B cell (primary cell): ENCODE results near the gene ING5. TPM values are rescaled to one million over a fixed set of nuclear protein-coding genes. Genes with fewer than 3 reads are reported as not detected.

Experiments
- ATAC-seq: fragments of 200-7000 bp; cut with Tn5 transposase; one replicate; pipeline ENCODE4 v1.10.0; 2021; ENCODE audit warnings: low read depth, mild to moderate bottlenecking, moderate number of reproducible peaks, moderate library complexity
- CTCF ChIA-PET: fragments of 350-600 bp; sonication (Branson Sonifier 250); formaldehyde crosslinking; loops from one replicate; lab custom pipeline; 2021; ENCODE audit warnings: antibody characterized with exemption, inconsistent platforms; lab: Charles Lee
- POLR2A ChIA-PET: fragments of 350-600 bp; sonication (Branson Sonifier 250); formaldehyde crosslinking; loops from one replicate; lab custom pipeline; 2021; ENCODE audit warnings: antibody characterized with exemption; lab: Charles Lee
- DNase-seq: peaks from one replicate; pipeline ENCODE4 v3.0.0; 2013
- H2AFZ ChIP-seq: 2 replicates; pipeline ENCODE4 v1.6.1; 2012; ENCODE audit warnings: mild to moderate bottlenecking, low read depth, low read length; ENCODE audit not compliant: insufficient read depth, poor library complexity, severe bottlenecking
- H3K27ac ChIP-seq, 2 donors: 1 replicate in 1 of 2; 2 replicates in 1 of 2; pipeline ENCODE4 v1.5.1; 2012 to 2013; ENCODE audit warnings: low read length in 2 of 2, mild to moderate bottlenecking in 2 of 2, moderate library complexity in 1 of 2
- H3K27me3 ChIP-seq, 4 experiments: fragments of 200-600 bp in 1 of 4; sonication (generic) in 1 of 4; replicated peaks in 1 of 4; 1 replicate in 2 of 4; 2 replicates in 2 of 4; pipeline versions ENCODE4 v1.6.1 to v1.7.0; 2013 to 2016; ENCODE audit warnings: low read length in 3 of 4, mild to moderate bottlenecking in 2 of 4, mixed read lengths in 1 of 4, moderate library complexity in 1 of 4; ENCODE audit not compliant: insufficient read depth in 4 of 4, control insufficient read depth in 3 of 4; ENCODE audit errors: control extremely low read depth in 1 of 4
- H3K36me3 ChIP-seq, 2 experiments: replicated peaks in 1 of 2; 1 replicate in 1 of 2; 2 replicates in 1 of 2; pipeline versions ENCODE4 v1.6.1 to v1.7.1; 2013; ENCODE audit warnings: low read length in 1 of 2; ENCODE audit not compliant: insufficient read depth in 2 of 2, control insufficient read depth in 1 of 2; ENCODE audit errors: control extremely low read depth in 1 of 2, extremely low read depth in 1 of 2
- H3K4me1 ChIP-seq, 2 donors: fragments of 200-600 bp in 1 of 2; sonication (generic) in 1 of 2; 1 replicate in 1 of 2; 2 replicates in 1 of 2; pipeline versions ENCODE4 v1.5.1 to v1.6.1; 2013 to 2017; ENCODE audit warnings: low read length in 2 of 2; ENCODE audit not compliant: control insufficient read depth in 2 of 2, insufficient read depth in 2 of 2
- H3K4me2 ChIP-seq: replicated peaks from 2 replicates; pipeline ENCODE3; 2012; ENCODE audit warnings: mild to moderate bottlenecking, low read depth, low read length; ENCODE audit not compliant: poor library complexity, severe bottlenecking
- H3K4me3 ChIP-seq, 5 experiments: fragments of 200-600 bp in 1 of 5; sonication (generic) in 1 of 5; 1 replicate in 3 of 5; 2 replicates in 2 of 5; pipeline versions ENCODE4 v1.5.1 to v1.7.0; 2011 to 2016; ENCODE audit warnings: low read length in 4 of 5, mild to moderate bottlenecking in 4 of 5, low read depth in 2 of 5, control low read depth in 1 of 5, moderate library complexity in 1 of 5; ENCODE audit not compliant: insufficient read depth in 1 of 5; ENCODE audit errors: control extremely low read depth in 1 of 5, extremely low read depth in 1 of 5
- H3K79me2 ChIP-seq: fragments of 200-600 bp; sonication (generic); one replicate; pipeline ENCODE4 v1.6.0; 2016; ENCODE audit warnings: low read length; ENCODE audit not compliant: control insufficient read depth, insufficient read depth
- H3K9ac ChIP-seq: fragments of 200-600 bp; sonication (generic); 2 replicates; pipeline ENCODE4 v1.6.1; 2017; ENCODE audit warnings: mild to moderate bottlenecking, low read length, moderate library complexity
- H3K9me3 ChIP-seq, 3 donors: one replicate each; pipeline versions ENCODE4 v1.6.1 to v1.7.1; 2013; ENCODE audit warnings: low read length in 2 of 3; ENCODE audit not compliant: control insufficient read depth in 2 of 3, insufficient read depth in 1 of 3; ENCODE audit errors: control extremely low read depth in 1 of 3
- H4K20me1 ChIP-seq: 2 replicates; pipeline ENCODE4 v1.6.0; 2012; ENCODE audit warnings: mild to moderate bottlenecking, low read length; ENCODE audit not compliant: insufficient read depth, control insufficient read depth, poor library complexity, severe bottlenecking
- H3K27ac Mint-ChIP-seq: one replicate; pipeline ENCODE4 v1.8.0; 2021; ENCODE audit warnings: mixed read lengths
- H3K27me3 Mint-ChIP-seq: one replicate; pipeline ENCODE4 v1.8.0; 2021; ENCODE audit warnings: mixed read lengths
- H3K4me1 Mint-ChIP-seq: one replicate; pipeline ENCODE4 v1.8.0; 2021; ENCODE audit warnings: mixed read lengths
- H3K4me3 Mint-ChIP-seq: one replicate; pipeline ENCODE4 v1.8.0; 2021; ENCODE audit warnings: mixed read lengths
- H3K9me3 Mint-ChIP-seq: one replicate; pipeline ENCODE4 v1.8.0; 2022; ENCODE audit warnings: mixed read lengths; ENCODE audit not compliant: insufficient read depth
- CTCF ChIP-seq: fragments of 200-600 bp; IDR thresholded peaks from one replicate; pipeline ENCODE4 v1.8.0; 2022; ENCODE audit warnings: antibody characterized with exemption, mild to moderate bottlenecking
- EZH2 ChIP-seq: IDR thresholded peaks from 2 replicates; pipeline ENCODE4 v1.6.1; 2012; ENCODE audit warnings: borderline replicate concordance, low read depth, mild to moderate bottlenecking, moderate library complexity, low read length; ENCODE audit not compliant: insufficient read depth, poor library complexity, severe bottlenecking
- WGBS: methylation state at CpG from one replicate; pipeline ENCODE4 v1.1.5; 2013; ENCODE audit warnings: missing lambda C conversion rate; ENCODE audit not compliant: insufficient coverage; 5-methylcytosine and 5-hydroxymethylcytosine counted together
- intact Hi-C: fragments of 100-400 bp; cut with micrococcal nuclease; formaldehyde crosslinking; loops from one replicate; pipeline ENCODE4 v1.10.0; 2022
- polyA plus RNA-seq: library from polyadenylated mRNA; depleted of rRNA; stranded (reverse); fragments of >200 nt; gene quantifications from 2 replicates; pipeline ENCODE4 v1.2.3, GENCODE V29; 2012
- total RNA-seq, 2 donors: library from RNA; stranded (reverse); fragments of 120-200 nt in 1 of 2; gene quantifications; 1 replicate in 1 of 2; 2 replicates in 1 of 2; pipeline versions ENCODE4 v1.2.3 to v1.2.4, GENCODE V29; 2013 to 2022

ING5 gene
- total and polyA plus RNA-seq, 2 donors (not counting 1 experiment from before 2014, with no cell fraction given): 70.7 to 82.9 TPM

DNA sequence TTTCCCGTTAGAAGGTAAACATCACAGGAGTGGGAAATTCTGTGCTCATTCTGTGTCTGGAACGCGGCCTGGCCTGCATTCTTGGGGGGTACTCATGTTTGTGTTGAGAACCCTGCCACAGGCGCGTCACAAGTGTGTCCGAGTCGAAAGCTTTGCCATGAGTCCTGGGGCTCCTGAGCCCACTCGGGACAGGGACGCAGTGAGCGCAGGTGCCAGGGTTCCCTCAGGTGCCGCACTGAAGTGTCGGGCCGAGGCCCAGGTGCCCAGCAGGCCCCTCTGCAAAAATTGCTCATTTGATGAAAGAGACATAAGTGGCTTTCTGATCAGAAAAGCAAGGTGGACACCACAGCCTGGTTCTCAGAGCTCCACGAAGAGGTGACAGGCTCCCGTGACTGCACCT, 37.3 kb downstream of the ING5 start:
- Histone ChIP-seq H4K20me1 (no peaks in the 10 kb centered on the region), H3K9ac (no peak overlapping the region), H3K4me1 (peaks cover 0 to 10% of the 10 kb centered on the region in 2 donors), H3K79me2 (peaks cover 12% of the 10 kb centered on the region), H3K4me2 (no peak overlapping the region), H2AFZ (no peak overlapping the region), H3K4me3 (no peak overlapping the region), H3K27ac (no peak overlapping the region), H3K27me3 (no peaks in the 10 kb centered on the region), H3K36me3 (peaks cover 0 to 4% of the 10 kb centered on the region in 2 experiments), H3K9me3 (peaks cover 0 to 17% (median 0%) of the 10 kb centered on the region in 3 donors)
- CTCF ChIA-PET: no interaction called here
- intact Hi-C loops: no loop called here
- no peaks in the 10 kb centered on the region for H3K27me3 Mint-ChIP-seq
- ATAC-seq (no peak), DNase-seq (no peak)
- POLR2A ChIA-PET: no interaction called here
- TF ChIP-seq CTCF: no peak
- no peak for TF ChIP-seq EZH2
- no peak overlapping the region for H3K27ac Mint-ChIP-seq
- H3K4me1 Mint-ChIP-seq: peaks cover 13% of the 10 kb centered on the region
- no peak overlapping the region for H3K4me3 Mint-ChIP-seq
- WGBS: 90% methylated on average over 15 of the region's 15 CpGs
- no peaks in the 10 kb centered on the region for H3K9me3 Mint-ChIP-seq

GRCh38 chr2:241739651-241740050, 37.8 kb downstream of the ING5 start:
- H3K27ac Mint-ChIP-seq: no peak overlapping the region
- intact Hi-C loops: no loop called here
- H3K4me3 Mint-ChIP-seq: no peak overlapping the region
- peaks cover 0 to 17% (median 0%) of the 10 kb centered on the region in 3 donors for H3K9me3 ChIP-seq
- TF ChIP-seq CTCF: no peak
- TF ChIP-seq EZH2: no peak
- H3K4me1 Mint-ChIP-seq: peaks cover 13% of the 10 kb centered on the region
- ATAC-seq (no peak), DNase-seq (no peak)
- CTCF ChIA-PET: no interaction called here
- no peaks in the 10 kb centered on the region for H3K9me3 Mint-ChIP-seq
- H3K27ac ChIP-seq: no peak overlapping the region
- no peaks in the 10 kb centered on the region for H4K20me1 ChIP-seq
- H3K79me2 ChIP-seq: peaks cover 12% of the 10 kb centered on the region
- no peak overlapping the region for H3K9ac ChIP-seq
- 71% methylated on average over 10 of the region's 12 CpGs for WGBS
- no peak overlapping the region for H2AFZ ChIP-seq
- H3K4me3 ChIP-seq: no peak overlapping the region
- POLR2A ChIA-PET: no interaction called here
- peaks cover 0 to 7% of the 10 kb centered on the region in 2 experiments for H3K36me3 ChIP-seq
- no peaks in the 10 kb centered on the region for H3K27me3 ChIP-seq
- H3K4me1 ChIP-seq: peaks cover 0 to 9% of the 10 kb centered on the region in 2 donors
- no peaks in the 10 kb centered on the region for H3K27me3 Mint-ChIP-seq
- no peak overlapping the region for H3K4me2 ChIP-seq
